ENCODE data around the gene SMPD2. TPM values are rescaled to one million over a fixed set of nuclear protein-coding genes. Genes with fewer than 3 reads are reported as not detected.

The SMPD2 gene
- total RNA-seq, 1 donor from 2014 or later, result 4.7 TPM

DNA sequence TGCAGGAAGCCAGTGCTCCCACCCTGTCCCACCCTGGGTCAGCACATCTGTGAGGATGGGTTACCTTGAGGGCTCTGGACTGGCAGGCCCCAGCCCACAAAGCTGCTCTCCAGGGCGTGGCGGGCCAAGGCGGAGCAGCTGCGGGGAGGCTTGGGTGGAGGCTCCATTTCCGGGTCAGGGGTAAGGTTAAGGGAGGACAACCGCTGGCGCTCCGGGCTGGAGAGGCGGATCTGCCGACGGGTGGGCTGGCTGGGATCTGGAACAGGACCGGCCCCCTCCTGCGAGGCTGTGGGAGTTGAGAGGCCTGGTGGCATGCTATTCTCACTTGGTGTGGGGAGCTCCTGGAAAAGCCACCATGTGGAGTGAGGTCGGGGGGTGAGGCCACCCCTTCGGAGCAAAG is 5.5 kb downstream of the SMPD2 start:
- ATAC-seq, result no peak
- DNase-seq (ENCODE audit: low spot score), result no peak

DNA sequence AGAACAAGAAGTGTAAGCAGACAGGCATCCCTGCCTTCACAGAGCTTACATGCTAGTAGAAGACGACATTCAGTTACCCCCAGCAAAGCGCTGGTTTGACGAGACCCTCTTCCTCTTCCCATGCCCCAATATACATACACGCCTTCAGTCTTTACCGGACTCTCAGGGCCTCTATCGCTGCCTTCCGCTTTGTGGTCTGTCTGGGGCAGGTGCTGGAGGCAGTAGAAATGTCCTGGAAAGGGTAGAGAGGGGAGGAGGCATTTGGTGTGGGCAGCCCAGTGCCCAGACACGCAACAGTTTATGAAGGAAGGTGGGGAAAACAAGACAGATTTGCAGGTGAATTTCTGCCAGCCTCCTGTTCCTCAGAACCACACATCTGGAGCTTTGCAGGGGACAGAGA is 6.0 kb downstream of the SMPD2 start:
- DNase-seq (ENCODE audit: low spot score) (no peak), ATAC-seq (no peak)

DNA sequence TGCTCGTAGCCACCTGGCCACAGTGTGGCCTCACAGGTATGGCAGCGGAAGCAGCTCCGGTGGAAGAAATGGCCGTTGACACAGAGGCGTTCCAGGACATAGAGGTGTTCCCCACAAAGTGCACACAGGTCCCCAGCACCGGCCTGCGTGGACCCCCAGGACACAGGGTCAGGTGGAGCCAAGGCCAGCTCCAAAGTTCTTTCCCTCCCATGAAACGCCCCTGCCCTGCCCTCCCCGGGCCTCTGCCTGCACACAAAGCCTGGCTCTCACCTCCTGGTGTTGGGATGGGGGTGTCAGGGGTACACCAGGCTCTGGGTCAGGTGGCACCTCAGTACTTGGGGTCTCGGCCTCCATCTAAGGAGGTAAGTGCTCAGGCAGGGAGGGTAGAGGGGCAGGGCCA is 6.6 kb downstream of the SMPD2 start:
- ATAC-seq (no peak), DNase-seq (ENCODE audit: low spot score) (no peak)

DNA sequence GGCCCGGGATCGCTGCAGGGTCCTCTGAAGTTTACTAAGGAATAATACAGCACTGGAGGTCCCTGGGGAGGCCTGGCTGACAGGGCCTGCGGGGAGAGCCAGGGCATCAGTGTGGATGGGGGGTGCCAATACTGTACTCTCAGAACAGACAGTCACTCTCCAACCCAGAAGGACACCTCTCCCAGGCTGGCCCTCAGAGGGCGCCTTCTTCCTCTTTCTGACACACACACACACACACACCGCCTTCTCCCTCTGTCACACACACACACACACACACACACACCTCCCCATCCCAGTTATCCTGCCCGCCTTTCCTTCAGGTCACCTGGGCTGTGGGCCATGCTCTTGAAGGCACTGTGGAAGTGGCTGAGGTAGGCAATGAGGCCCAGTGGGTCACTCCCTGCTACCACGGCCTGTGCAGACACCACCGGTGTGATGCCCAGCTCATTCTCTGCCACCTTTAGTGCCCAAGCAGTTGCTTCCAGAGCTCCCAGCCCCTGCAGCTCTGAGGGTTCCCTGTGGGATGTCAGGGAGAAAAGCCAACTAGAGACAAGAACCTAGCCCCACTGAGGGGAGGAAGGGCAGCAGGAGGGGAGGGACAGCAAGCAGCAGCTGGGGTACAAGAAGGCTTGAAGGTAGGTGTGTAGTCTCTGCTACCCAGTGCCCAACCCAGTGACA is 7.5 kb downstream of the SMPD2 start:
- ATAC-seq (peak; percentile 25), DNase-seq (ENCODE audit: low spot score) (peak; percentile 37)

DNA sequence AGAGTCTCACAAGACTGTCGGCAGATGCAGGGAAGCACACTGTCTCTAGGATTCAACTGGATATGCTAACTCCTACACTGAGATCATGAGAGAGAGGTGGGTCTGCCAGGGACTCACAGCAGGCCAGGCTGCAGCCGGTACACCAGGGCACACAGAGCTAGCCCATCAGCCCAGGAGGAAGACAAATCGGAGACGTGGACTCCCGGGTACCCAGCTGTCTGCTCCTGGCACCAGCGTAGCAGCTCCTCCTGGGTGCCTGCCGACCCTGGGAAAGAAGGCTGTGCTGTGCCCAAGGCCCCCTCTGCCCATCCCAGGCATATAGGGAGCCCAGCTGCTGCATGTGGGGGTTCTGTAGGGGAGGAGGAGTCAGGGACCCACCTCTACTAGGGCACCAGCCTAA is 8.1 kb downstream of the SMPD2 start:
- ATAC-seq, result no peak
- DNase-seq (ENCODE audit: low spot score), result peak; percentile 39

DNA sequence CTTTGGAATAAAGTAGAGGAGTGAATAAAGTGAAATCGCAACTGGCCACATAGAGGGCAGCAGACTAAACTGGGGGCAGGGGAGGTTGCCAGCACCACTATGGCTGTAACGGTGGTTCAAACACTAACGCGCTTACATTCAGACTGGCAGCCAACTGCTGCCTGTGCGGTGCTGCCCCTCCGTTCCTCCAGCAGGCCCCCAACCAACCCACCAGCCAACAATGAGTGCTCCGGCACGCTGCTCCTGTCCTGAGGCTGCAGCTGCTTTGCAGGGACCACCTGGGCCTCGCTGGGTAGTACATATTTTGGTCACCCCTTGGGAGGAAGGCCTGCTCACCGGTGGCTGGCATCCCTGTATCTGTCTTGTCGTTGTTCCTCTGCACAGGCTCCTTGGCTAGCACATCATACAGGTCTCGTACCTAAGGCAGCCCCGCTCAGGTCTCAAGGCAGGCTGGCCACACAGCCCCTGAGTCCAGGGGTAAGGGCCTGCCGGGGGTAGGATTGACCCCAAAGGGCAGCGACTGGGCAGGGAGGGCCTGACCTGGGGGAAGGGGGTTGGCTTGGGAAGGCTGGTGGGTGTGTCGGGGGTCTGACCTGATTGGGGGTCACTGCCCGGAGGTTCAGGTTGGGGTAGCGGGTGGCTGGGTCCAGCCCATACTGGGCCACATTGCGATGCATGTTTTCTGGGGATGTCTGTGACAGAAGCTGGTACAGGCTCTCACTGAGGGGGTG is 8.7 kb downstream of the SMPD2 start:
- DNase-seq (ENCODE audit: low spot score) (peak; percentile 40), ATAC-seq (no peak)

DNA sequence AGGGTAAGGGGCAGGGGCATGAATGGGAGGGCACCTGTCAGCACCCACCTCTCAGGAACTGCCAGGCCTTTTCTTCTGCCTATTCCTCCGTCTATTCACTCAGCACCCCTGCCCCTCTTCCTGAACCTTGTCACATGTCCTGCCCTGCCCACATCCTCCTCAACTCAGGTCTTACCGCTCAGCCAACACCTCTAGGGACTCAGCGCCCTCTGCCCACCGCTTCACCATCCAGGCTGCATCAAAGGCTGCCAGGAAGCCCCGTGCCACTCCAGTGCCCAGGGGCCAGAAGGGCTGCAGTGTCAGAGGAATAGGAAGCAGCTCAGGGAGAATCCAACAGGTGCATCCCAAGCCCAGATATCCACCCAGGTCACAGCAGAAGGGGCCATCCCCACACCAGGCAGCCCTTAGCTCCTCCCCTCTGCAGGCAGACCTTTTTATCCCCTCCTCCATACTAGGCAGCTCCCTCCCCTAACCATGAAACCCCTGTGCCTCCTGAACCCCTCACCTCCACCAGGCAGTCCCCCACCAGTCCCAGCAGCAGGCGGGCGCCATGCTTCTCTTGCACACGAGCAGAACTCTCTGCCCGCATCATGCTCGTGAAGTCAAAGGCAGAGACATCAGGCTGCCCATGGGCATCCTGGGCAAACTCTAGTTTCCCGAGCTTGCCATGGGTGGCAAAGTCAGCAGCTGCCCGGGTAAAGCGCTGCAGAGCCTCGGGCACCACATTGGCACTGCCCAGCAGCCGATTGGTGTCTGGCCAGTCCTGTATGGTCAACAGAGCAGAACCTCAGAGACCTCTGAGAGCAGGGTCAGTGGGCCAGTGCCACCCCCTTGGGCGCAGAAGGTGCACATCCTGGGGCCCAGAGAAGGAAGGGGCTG is 9.5 kb downstream of the SMPD2 start:
- DNase-seq (ENCODE audit: low spot score) (no peak), ATAC-seq (no peak)

DNA sequence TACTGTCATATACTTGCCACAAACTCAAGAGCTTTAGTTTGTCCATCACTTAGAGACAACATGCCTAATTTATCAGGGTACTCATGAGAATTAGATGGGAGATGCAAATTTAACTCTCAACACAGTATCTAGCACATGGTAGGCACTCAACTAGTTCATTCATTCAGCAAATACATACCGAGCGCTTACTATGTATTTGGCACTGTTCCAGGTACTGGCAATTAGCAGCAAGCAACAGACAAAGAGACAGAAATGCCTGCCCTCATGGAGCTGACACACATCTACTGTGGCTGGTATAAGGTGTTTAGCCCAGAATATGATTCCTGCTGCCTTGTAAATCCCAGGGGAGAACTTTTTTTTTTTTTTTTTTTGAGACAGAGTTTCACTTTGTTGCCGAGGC is 10.3 kb downstream of the SMPD2 start:
- DNase-seq (ENCODE audit: low spot score), result no peak
- ATAC-seq, result no peak

DNA sequence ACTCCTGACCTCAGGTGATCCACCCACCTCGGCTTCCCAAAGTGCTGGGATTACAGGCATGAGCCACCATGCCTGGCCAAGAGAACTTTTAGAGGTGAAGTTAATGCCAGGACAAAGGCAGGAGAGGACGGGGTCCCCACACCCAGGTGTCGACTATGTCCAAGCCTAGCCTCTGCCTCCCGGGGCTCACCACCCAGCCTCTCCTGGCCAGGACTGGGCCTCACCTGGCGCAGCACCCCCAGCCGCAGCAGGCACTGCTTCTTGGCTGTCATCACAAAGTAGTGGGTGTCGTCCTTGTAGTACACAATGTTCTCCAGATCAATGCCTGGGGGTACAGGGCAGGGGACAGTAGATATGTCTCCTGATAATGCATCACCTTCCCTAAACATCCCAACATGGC is 10.9 kb downstream of the SMPD2 start:
- ATAC-seq, result no peak
- DNase-seq (ENCODE audit: low spot score), result no peak

DNA sequence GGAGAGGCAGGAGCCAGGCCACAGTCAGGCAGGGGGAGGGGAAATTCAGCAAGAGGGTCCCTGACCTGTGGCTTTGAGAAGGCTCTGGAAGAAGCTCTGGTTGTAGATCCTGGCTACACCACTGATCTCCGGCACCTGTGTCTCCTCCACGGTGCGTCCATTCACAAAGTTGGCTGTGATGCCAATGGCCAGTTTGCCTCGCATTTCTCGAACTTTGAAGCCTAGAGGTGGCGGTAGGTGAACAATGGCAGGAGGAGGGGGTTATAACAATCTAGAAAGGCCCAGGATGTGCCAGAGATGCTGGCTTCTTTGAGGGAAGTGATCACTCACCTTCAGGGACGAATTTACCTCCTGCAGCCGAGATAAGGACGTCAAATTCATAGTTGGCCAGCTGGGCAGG is 11.7 kb downstream of the SMPD2 start:
- DNase-seq (ENCODE audit: low spot score), result no peak
- ATAC-seq, result no peak

DNA sequence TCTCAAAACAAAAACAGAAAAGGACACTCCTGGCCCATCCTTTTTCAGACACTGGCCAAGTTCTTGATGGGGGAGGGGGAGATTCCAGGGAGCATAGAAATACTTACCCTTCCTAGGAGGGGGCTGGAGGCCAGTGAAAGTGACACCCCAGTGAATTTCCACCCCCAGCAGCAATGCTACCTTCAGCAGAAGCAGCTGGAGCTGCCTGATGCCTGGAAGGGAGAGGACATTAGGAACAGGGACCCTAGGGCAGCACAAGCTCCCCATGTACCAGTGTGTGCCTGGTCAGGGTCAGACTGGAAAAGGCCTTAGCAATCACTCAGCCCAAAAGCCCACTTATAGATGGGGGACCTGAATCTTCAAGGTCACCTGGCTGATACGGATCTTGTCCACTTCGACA is 12.6 kb downstream of the SMPD2 start:
- ATAC-seq (no peak), DNase-seq (ENCODE audit: low spot score) (no peak)

DNA sequence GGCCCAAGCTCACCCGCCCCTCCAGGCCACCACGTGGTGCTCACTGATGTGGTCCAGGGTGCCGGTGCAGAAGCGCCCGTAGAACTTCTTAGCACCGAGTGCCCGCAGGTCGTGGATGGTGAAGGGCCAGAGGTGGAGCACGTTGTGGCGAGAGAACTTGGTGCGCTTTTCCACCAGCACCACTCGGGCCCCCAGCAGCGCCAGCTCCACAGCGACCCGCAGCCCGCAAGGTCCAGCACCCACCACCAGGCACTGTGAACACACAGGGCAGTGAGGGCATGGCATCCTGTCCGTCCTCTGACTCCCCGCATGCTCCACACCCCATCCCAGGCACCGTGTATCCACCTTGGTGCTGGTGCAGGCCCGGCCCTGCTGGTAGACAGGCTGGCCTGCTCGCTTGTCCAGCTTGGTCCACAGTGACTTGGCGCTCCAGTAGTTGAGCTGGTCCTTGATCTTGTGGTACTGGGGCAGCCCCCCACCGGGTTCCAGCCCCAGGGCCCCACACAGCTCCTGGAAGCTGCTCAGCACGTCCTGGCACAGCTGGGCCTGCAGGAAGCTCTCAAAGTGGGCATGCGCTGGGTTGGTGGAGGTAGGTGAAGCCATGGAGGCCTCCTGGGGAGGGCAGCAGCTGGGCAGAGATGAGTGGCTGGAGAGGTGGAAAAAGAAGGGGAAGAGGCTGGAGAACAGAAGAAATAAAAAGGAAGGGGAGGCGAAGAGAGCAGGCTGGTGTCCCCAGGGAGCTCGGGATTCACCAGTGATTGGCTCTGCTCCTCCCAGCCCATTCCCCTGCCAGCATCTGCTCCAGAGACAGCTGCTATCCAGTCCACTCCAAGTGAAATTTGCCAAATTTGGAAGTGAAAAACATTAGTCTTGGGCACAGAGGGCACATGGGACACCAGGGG is 13.3 kb downstream of the SMPD2 start:
- ATAC-seq, result no peak
- DNase-seq (ENCODE audit: low spot score), result no peak

DNA sequence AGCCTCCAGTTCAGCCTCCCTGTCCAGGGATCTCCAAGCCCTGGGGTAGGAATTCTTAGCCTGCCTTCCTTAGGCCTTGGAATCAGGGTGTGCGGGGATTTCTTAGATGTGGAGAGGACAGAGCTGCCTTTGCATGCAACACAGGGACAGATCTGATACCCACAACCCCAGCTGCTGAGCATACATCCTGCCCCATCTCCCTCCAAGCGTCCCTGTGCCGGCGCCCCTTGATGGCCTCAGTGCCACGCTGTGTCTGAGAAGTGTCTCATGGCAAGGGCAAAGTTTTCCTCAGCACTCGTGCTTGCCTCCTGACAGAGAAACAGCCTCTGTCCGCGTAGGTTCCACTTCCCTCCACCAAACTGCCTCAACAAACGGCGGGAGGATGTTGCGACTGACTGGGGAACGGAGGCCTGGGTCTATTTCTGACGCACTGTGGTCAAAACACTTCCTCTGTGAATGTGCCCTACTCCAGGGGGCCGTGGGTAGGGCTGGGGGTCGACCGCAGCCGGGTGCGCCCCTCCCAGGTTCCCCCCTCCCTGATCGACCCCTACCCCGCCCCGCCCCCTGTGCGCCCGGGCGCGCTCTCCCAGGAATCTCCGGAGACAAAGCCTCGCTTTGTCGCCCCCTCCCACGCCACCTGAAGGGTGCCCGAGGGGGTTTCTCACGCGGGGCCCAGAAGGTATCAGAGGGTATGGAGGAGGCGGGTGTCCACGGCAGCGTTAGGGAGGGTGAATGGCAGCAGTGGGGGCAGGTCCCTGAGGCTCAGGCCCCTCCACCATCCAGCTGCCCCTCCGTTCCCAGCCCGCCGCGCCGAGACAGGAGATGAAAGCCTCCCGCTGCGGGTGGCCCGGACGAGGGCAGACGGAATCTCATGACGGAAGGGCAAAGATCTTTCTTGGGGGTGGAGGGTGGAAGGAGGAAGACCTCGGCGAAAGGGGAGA is 14.2 kb downstream of the SMPD2 start:
- DNase-seq (ENCODE audit: low spot score) (no peak), ATAC-seq (no peak)

DNA sequence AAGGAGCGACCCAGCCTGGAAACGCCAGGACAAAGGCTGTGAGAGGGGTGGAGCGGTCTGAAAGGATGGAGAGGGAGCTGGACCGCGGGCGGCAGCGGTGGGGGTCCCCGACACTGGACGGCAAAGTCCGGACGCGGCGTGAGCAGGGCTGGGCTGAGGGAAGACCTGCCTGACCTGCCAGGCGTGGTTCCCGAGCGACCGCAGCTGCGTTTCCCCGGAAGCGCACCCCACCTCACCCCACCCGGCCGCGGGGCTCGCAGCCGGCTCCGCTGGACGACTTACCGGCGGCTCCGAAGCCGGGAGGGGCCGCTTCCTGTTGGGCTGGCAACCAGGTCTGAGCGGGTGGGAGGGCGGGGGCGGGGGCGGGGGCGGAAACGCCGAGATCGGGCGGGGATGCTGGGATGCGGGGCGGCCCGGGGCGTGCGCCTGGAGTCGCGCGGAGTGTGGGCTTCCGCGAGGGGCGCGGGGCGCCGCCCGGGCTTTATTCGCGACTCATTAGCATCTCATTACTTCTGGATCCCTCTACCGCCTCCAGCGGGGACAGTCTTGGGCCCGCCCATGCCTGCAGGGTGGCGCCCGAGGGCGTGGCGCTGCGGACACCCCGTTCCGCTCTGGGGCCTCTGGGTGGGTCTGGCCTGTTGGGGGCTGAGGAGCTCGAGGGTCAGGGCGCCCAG is 15.1 kb downstream of the SMPD2 start, which contains the start of gene MICAL1:
Gene MICAL1, minus strand, starts transcription at position 336 of the 674 bp plus-strand sequence. CDS start 1,576 bp downstream, outside the sequence.
- DNase-seq (ENCODE audit: low spot score), result peak; percentile 62
- ATAC-seq, result peak; percentile 55

DNA sequence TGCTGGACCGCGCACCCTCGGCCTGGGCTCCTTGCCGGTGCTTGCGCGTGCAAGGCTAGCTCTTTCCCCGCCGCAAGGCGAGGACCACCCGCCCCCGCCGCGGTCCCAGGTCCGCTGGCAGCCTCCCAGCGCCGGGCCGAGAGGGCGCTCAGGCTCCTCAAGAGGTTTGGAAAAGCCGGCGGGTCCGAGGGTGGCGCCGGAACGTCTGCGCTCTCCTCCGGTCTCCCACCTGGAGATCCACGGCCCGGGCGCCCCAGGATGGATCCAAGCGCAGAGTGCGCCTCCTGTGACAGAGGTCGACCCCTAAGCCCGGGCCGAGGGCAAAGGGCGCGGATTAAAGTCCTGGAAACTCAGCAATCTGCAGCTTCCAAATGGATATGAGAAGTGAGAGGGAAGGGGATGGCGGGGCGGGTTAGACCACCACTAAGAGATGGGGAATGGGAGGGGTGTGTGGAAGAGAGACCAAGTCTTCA is 15.6 kb downstream of the SMPD2 start:
- no peak for DNase-seq (ENCODE audit: low spot score)
- ATAC-seq, result no peak

DNA sequence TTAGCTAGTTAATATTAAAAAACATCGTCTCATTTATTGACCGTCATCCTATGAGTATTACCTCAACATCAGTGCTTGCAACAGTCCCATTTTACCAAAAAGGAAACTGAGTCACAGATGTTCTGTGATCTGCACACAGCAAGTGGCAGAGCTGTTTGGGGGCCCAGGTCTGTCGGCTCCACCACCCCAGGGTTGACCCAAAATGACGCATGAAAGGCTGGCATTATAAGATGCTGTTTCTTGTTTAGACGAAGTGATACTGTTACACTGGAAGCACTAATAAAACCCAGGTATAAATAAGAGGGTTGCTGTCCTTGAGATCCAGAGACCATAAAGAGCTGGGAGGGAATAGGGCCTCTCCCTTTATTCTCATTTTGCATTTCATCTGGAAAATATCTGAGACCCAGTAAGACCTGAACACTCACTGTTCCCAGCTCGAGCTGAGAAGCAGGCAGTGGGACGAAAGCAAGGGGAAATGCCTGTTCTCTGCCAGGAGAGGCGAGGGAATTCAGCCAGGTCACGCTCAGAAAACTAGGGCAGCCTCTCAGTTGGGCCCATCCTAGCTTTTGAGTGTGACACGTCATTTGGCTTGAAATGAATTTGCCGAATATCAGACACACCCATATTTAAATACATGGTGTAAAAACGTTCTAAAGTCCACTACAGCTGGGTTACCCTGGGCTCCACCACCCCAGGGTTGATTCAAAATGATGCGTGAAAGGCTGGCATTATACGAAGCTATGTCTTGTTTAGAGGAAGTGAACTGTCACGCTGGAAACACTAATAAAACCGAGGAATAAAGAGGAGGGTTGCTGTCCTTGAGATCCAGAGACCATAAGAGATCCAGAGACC is 16.4 kb downstream of the SMPD2 start:
- ATAC-seq (peak; percentile 82), DNase-seq (ENCODE audit: low spot score) (peak; percentile 81)

DNA sequence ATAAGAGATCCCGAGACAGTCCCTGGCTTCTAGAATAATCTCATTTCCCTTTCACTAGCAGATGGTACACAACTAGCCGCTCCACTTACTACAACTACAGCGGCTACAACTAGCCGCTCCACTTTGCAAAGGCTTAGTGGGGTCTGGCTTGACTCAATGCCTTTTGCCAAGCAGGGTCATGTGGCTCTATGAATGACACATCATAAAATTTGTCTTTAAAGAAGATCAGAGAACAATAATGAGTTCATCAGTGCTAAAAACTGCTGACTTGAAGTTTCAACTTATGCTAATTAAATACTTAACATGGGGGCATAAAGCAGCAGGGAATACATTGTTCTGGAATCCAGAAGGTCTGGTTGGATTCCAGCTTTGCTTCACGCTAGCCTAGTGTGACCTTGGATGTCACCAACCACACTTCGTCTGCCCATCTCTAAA is 17.1 kb downstream of the SMPD2 start:
- ATAC-seq (peak; percentile 8), DNase-seq (ENCODE audit: low spot score) (no peak)
